ENCODE data around the gene ZNRF4. TPM values are rescaled to one million over a fixed set of nuclear protein-coding genes. Genes with fewer than 3 reads are reported as not detected.
A peak's percentile ranks its signal among the peaks of the same experiment; 100 is the strongest.
"Not testable (repeated sequence)": the region's sequence is repeated elsewhere in the genome, so short reads cannot be mapped to it uniquely, and the experiment has no call there.

Gene ZNRF4
- total RNA-seq, 2 donors from 2014 or later: not detected

- no peak for TF ChIP-seq CTCF (conservative IDR thresholded peaks at IDR 0.05)
Measured at GRCh38 chr19:5484398-5485285, 29.4 kb downstream of the ZNRF4 start.

GRCh38 chr19:5485286-5485636 is 30.0 kb downstream of the ZNRF4 start:
- H3K9ac ChIP-seq (ENCODE audit: extremely low read depth, low read length, poor library complexity, severe bottlenecking): no peak overlapping the region
- TF ChIP-seq CTCF (conservative IDR thresholded peaks at IDR 0.05): no peak

More at GRCh38 chr19:5484398-5485285, 29.4 kb downstream of the ZNRF4 start:
- 28 to 31% methylated on average over 10 to 13 of the region's 13 CpGs for WGBS, 2 experiments (ENCODE audit: insufficient coverage in 1 of 2, insufficient read length in 1 of 2)
- Histone ChIP-seq H3K9me3 (ENCODE audit: control insufficient read depth, low read length) (peaks cover 22% of the 10 kb centered on the region), H3K4me3 (ENCODE audit: low read length) (no peak overlapping the region), H3K36me3 (ENCODE audit: control insufficient read depth, insufficient read depth, low read length) (no peaks in the 10 kb centered on the region), H3K27ac (ENCODE audit: low read depth, low read length) (peak overlapping the region; percentile 40), H3K4me1 (ENCODE audit: control insufficient read depth, insufficient read depth, low read length) (no peaks in the 10 kb centered on the region), H3K27me3 (ENCODE audit: control insufficient read depth, insufficient read depth, low read length, poor library complexity, severe bottlenecking) (no peaks in the 10 kb centered on the region), H3K9ac (ENCODE audit: extremely low read depth, low read length, poor library complexity, severe bottlenecking) (no peak overlapping the region)
- H3K4me3 Mint-ChIP-seq: no peak overlapping the region
- H3K9me3 Mint-ChIP-seq: peaks cover 35% of the 10 kb centered on the region
- peaks cover 52% of the 10 kb centered on the region for H3K27me3 Mint-ChIP-seq (ENCODE audit: insufficient read depth)
- no peaks in the 10 kb centered on the region for H3K36me3 Mint-ChIP-seq (ENCODE audit: low read depth)
- H3K4me1 Mint-ChIP-seq: peaks cover 9% of the 10 kb centered on the region
- H3K27ac Mint-ChIP-seq: peak overlapping the region; percentile 23
- peak; percentile 89 for DNase-seq

GRCh38 chr19:5485658-5486057 is 30.4 kb downstream of the ZNRF4 start:
- H3K4me3 Mint-ChIP-seq; H3K4me3 ChIP-seq (ENCODE audit: low read length); H3K4me1 ChIP-seq (ENCODE audit: control insufficient read depth, insufficient read depth, low read length); DNase-seq; H3K9ac ChIP-seq (ENCODE audit: extremely low read depth, low read length, poor library complexity, severe bottlenecking); H3K27ac Mint-ChIP-seq; H3K36me3 Mint-ChIP-seq (ENCODE audit: low read depth); H3K27ac ChIP-seq (ENCODE audit: low read depth, low read length); H3K36me3 ChIP-seq (ENCODE audit: control insufficient read depth, insufficient read depth, low read length); H3K4me1 Mint-ChIP-seq; H3K27me3 ChIP-seq (ENCODE audit: control insufficient read depth, insufficient read depth, low read length, poor library complexity, severe bottlenecking): not testable (repeated sequence)
- H3K9me3 ChIP-seq (ENCODE audit: control insufficient read depth, low read length): peaks cover 22% of the 10 kb centered on the region
- Mint-ChIP-seq H3K9me3 (peaks cover 32% of the 10 kb centered on the region), H3K27me3 (ENCODE audit: insufficient read depth) (peaks cover 59% of the 10 kb centered on the region)
- 90 to 94% methylated on average over 4 of the region's 4 CpGs for WGBS, 2 experiments (ENCODE audit: insufficient coverage in 1 of 2, insufficient read length in 1 of 2)

More at GRCh38 chr19:5485286-5485636, 30.0 kb downstream of the ZNRF4 start:
- H3K36me3 Mint-ChIP-seq (ENCODE audit: low read depth): no peaks in the 10 kb centered on the region
- no peak overlapping the region for H3K27ac ChIP-seq (ENCODE audit: low read depth, low read length)
- H3K9me3 Mint-ChIP-seq: peaks cover 35% of the 10 kb centered on the region
- H3K36me3 ChIP-seq (ENCODE audit: control insufficient read depth, insufficient read depth, low read length): no peaks in the 10 kb centered on the region
- H3K4me1 ChIP-seq (ENCODE audit: control insufficient read depth, insufficient read depth, low read length): no peaks in the 10 kb centered on the region
- WGBS, 2 experiments (ENCODE audit: insufficient coverage in 1 of 2, insufficient read length in 1 of 2): 93 to 95% methylated on average over 2 to 3 of the region's 3 CpGs
- H3K4me3 Mint-ChIP-seq: no peak overlapping the region
- H3K4me1 Mint-ChIP-seq: peaks cover 9% of the 10 kb centered on the region
- no peak for DNase-seq
- H3K27ac Mint-ChIP-seq: no peak overlapping the region
- no peaks in the 10 kb centered on the region for H3K27me3 ChIP-seq (ENCODE audit: control insufficient read depth, insufficient read depth, low read length, poor library complexity, severe bottlenecking)
- H3K4me3 ChIP-seq (ENCODE audit: low read length): no peak overlapping the region
- peaks cover 22% of the 10 kb centered on the region for H3K9me3 ChIP-seq (ENCODE audit: control insufficient read depth, low read length)
- peaks cover 55% of the 10 kb centered on the region for H3K27me3 Mint-ChIP-seq (ENCODE audit: insufficient read depth)
